HepG2 (cell line): Measurements from ENCODE around the gene USP35. TPM values are rescaled to one million over a fixed set of nuclear protein-coding genes. Genes with fewer than 3 reads are reported as not detected.
A peak's percentile ranks its signal among the peaks of the same experiment; 100 is the strongest.

Experiments
- CBFB ChIP-seq: sonication (generic); formaldehyde crosslinking; IDR thresholded peaks from 2 replicates; pipeline ENCODE4 v1.4.0; 2020; ENCODE audit warnings: missing genetic modification reagents
- CREBL2 ChIP-seq: sonication (generic); formaldehyde crosslinking; IDR thresholded peaks from 2 replicates; pipeline ENCODE4 v1.8.1; 2023; ENCODE audit warnings: missing genetic modification reagents, mild to moderate bottlenecking, borderline replicate concordance
- HOXA5 ChIP-seq: sonication (generic); formaldehyde crosslinking; IDR thresholded peaks from 2 replicates; pipeline ENCODE4 v1.4.0; 2020; ENCODE audit warnings: missing genetic modification reagents
- LCORL ChIP-seq, 2 experiments: fragments of 450-650 bp in 1 of 2; sonication (generic) in 1 of 2; formaldehyde crosslinking in 1 of 2; IDR thresholded peaks; 2 replicates each; pipeline versions ENCODE4 v1.5.0 to v1.6.1; 2017 to 2020; ENCODE audit warnings: antibody characterized with exemption in 1 of 2, missing genetic modification reagents in 1 of 2
- MED13 ChIP-seq: sonication (generic); formaldehyde crosslinking; IDR thresholded peaks from 2 replicates; pipeline ENCODE4 v1.5.0; 2020; ENCODE audit warnings: missing genetic modification reagents
- WIZ ChIP-seq: sonication (generic); formaldehyde crosslinking; IDR thresholded peaks from 2 replicates; pipeline ENCODE4 v1.5.1; 2020; ENCODE audit warnings: mild to moderate bottlenecking, missing genetic modification reagents
- ZBTB3 ChIP-seq: sonication (generic); formaldehyde crosslinking; IDR thresholded peaks from 2 replicates; pipeline ENCODE4 v1.4.0; 2020; ENCODE audit warnings: low read depth, mild to moderate bottlenecking, moderate library complexity, missing genetic modification reagents, borderline replicate concordance
- polyA plus RNA-seq, 8 experiments: library from polyadenylated mRNA; depleted of rRNA in 3 of 8; stranded (reverse) in 7 of 8; unstranded in 1 of 8; fragments of >200 nt; fragmentation: Illumina TruSeq in 4 of 8; extraction: Trizol in 4 of 8; gene quantifications; 2 replicates each; pipeline versions ENCODE4 v1.2.1 to v1.2.3, GENCODE V29; 2011 to 2016; ENCODE audit warnings: low read depth in 4 of 8, missing spikeins in 1 of 8, mixed read lengths in 1 of 8; ENCODE audit not compliant: insufficient read depth in 1 of 8
- total RNA-seq, 5 experiments: library from RNA; depleted of rRNA; stranded (reverse); fragments of >200 nt; fragmentation: Illumina TruSeq; extraction: Trizol; gene quantifications; 2 replicates each; pipeline ENCODE4 v1.2.3, GENCODE V29; 2016; ENCODE audit warnings: low read depth in 1 of 5
- TF ChIP-seq, protein P1 (sequence below): sonication (generic); formaldehyde crosslinking; IDR thresholded peaks from 2 replicates; pipeline ENCODE4 v1.9.0; 2021; ENCODE audit warnings: mild to moderate bottlenecking, missing genetic modification reagents
- TF ChIP-seq, protein P2 (sequence below): sonication (generic); formaldehyde crosslinking; IDR thresholded peaks from 2 replicates; pipeline ENCODE4 v1.4.0; 2020; ENCODE audit warnings: missing genetic modification reagents
- TF ChIP-seq, protein P3 (sequence below), 2 experiments: fragments of 450-650 bp in 1 of 2; sonication (generic) in 1 of 2; formaldehyde crosslinking in 1 of 2; IDR thresholded peaks; 2 replicates each; pipeline versions ENCODE4 v1.6.1 to v1.8.0; 2016 to 2022; ENCODE audit warnings: antibody characterized with exemption in 1 of 2, mild to moderate bottlenecking in 1 of 2, missing genetic modification reagents in 1 of 2

The USP35 gene
- total and polyA plus RNA-seq, 2 of the 13 experiments (the other 11 are each of a cell fraction or from before 2014, with no cell fraction given) = 4.6 to 7.7 TPM

DNA sequence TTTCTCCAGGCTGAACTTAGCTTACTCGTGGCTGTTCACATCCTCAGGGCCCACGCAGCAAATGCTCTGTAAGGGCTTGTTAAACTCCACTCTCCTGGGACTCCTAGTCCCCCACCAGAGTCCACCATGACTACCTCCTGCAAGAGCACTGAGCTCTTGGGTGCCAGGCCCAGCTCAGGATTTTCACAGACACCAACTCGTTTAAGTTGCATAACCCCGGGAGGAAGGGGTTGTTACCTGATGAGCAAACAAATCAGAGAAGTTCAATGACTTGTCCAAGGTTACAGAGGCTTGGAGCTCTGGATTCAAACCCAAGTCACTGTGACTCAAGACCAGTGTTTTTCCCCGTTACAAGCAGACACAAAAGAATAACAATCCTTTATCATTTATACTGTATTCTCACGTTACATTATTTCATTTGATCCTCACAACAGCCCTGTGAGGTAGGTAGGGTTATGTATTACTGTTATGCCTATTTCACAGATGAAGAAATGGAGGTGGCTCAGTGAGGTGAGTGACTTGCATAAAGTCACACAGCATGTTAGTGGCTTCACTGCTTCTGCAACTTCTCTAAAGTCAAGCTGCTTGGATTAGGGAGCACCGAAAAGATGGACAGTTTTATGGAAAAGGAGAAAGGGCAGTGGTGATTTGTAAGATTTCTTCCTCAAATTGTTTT lies 17.7 kb upstream of the USP35 start (continued):
- TF ChIP-seq, protein P1, sequence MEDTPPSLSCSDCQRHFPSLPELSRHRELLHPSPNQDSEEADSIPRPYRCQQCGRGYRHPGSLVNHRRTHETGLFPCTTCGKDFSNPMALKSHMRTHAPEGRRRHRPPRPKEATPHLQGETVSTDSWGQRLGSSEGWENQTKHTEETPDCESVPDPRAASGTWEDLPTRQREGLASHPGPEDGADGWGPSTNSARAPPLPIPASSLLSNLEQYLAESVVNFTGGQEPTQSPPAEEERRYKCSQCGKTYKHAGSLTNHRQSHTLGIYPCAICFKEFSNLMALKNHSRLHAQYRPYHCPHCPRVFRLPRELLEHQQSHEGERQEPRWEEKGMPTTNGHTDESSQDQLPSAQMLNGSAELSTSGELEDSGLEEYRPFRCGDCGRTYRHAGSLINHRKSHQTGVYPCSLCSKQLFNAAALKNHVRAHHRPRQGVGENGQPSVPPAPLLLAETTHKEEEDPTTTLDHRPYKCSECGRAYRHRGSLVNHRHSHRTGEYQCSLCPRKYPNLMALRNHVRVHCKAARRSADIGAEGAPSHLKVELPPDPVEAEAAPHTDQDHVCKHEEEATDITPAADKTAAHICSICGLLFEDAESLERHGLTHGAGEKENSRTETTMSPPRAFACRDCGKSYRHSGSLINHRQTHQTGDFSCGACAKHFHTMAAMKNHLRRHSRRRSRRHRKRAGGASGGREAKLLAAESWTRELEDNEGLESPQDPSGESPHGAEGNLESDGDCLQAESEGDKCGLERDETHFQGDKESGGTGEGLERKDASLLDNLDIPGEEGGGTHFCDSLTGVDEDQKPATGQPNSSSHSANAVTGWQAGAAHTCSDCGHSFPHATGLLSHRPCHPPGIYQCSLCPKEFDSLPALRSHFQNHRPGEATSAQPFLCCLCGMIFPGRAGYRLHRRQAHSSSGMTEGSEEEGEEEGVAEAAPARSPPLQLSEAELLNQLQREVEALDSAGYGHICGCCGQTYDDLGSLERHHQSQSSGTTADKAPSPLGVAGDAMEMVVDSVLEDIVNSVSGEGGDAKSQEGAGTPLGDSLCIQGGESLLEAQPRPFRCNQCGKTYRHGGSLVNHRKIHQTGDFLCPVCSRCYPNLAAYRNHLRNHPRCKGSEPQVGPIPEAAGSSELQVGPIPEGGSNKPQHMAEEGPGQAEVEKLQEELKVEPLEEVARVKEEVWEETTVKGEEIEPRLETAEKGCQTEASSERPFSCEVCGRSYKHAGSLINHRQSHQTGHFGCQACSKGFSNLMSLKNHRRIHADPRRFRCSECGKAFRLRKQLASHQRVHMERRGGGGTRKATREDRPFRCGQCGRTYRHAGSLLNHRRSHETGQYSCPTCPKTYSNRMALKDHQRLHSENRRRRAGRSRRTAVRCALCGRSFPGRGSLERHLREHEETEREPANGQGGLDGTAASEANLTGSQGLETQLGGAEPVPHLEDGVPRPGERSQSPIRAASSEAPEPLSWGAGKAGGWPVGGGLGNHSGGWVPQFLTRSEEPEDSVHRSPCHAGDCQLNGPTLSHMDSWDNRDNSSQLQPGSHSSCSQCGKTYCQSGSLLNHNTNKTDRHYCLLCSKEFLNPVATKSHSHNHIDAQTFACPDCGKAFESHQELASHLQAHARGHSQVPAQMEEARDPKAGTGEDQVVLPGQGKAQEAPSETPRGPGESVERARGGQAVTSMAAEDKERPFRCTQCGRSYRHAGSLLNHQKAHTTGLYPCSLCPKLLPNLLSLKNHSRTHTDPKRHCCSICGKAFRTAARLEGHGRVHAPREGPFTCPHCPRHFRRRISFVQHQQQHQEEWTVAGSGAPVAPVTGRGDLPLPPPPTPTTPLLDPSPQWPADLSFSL (CRISPR knock-in tag) = no peak
- TF ChIP-seq, protein P2, sequence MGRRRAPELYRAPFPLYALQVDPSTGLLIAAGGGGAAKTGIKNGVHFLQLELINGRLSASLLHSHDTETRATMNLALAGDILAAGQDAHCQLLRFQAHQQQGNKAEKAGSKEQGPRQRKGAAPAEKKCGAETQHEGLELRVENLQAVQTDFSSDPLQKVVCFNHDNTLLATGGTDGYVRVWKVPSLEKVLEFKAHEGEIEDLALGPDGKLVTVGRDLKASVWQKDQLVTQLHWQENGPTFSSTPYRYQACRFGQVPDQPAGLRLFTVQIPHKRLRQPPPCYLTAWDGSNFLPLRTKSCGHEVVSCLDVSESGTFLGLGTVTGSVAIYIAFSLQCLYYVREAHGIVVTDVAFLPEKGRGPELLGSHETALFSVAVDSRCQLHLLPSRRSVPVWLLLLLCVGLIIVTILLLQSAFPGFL = no peak
- TF ChIP-seq CREBL2 (CRISPR knock-in tag) (no peak), MED13 (no peak), CBFB (CRISPR knock-in tag) (no peak), ZBTB3 (no peak), WIZ (CRISPR knock-in tag) (no peak), HOXA5 (CRISPR knock-in tag) (peak; percentile 34; the same call in 1 of the 2 replicates), LCORL (IDR thresholded peaks at IDR 0.05) (no peak), LCORL (CRISPR knock-in tag; IDR thresholded peaks at IDR 0.05) (no peak)
- TF ChIP-seq, protein P3, sequence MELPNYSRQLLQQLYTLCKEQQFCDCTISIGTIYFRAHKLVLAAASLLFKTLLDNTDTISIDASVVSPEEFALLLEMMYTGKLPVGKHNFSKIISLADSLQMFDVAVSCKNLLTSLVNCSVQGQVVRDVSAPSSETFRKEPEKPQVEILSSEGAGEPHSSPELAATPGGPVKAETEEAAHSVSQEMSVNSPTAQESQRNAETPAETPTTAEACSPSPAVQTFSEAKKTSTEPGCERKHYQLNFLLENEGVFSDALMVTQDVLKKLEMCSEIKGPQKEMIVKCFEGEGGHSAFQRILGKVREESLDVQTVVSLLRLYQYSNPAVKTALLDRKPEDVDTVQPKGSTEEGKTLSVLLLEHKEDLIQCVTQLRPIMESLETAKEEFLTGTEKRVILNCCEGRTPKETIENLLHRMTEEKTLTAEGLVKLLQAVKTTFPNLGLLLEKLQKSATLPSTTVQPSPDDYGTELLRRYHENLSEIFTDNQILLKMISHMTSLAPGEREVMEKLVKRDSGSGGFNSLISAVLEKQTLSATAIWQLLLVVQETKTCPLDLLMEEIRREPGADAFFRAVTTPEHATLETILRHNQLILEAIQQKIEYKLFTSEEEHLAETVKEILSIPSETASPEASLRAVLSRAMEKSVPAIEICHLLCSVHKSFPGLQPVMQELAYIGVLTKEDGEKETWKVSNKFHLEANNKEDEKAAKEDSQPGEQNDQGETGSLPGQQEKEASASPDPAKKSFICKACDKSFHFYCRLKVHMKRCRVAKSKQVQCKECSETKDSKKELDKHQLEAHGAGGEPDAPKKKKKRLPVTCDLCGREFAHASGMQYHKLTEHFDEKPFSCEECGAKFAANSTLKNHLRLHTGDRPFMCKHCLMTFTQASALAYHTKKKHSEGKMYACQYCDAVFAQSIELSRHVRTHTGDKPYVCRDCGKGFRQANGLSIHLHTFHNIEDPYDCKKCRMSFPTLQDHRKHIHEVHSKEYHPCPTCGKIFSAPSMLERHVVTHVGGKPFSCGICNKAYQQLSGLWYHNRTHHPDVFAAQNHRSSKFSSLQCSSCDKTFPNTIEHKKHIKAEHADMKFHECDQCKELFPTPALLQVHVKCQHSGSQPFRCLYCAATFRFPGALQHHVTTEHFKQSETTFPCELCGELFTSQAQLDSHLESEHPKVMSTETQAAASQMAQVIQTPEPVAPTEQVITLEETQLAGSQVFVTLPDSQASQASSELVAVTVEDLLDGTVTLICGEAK (IDR thresholded peaks at IDR 0.05) = no peak
- TF ChIP-seq, protein P3 (CRISPR knock-in tag; IDR thresholded peaks at IDR 0.05) = no peak
